SKM-1 treated with dmso at 0.1 percent for 144 hours (cell line): ENCODE measurements around the gene LHCGR.

ENCODE experiments used
- DNase-seq: peaks from one replicate; lab custom pipeline; 2025; ENCODE audit not compliant: unreplicated experiment; lab: John Stamatoyannopoulos, UW

The LHCGR gene

DNA sequence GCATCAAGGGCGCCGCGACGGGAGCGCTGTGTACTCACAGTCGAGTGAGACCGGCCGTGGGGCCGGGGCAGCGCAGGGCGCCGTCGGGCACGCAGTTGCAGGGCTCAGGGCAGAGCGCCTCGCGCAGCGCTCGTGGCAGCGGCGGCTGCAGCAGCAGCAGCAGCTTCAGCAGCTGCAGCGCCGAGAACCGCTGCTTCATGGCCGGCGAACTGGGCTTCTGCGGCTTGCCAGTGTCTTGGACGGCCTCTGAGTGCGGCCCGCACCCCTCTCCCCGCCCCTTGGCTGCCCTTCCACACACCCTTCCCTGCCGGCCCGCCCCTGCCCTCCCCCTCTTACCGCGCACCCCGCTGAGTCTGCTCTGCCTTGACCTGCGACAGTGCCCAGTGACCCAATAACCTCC is at the start of gene LHCGR:
Gene LHCGR, minus strand, starts transcription at position 252 of the 400 bp plus-strand sequence. Its CDS starts 53 bp downstream, at position 199.
- no peak for DNase-seq

DNA sequence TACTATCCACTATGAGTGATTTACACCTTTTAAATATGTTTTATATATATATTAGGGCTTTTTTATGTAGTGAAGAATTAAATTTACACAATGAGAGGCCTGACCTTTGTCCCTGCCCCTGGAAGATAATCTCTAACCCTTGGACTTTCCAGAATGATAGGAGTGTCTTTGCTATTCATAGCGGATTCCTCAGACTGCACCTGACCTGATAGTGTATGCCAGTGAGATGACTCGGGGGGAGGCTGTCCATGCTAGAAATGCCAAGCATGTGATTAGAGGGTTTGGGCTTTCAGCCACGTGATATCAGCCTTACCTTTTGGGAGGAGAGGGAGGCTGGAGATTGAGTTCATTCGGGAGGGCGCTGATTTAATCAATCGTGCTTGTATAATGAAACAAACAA is 44.1 kb upstream of the LHCGR start:
- DNase-seq, result no peak

- no peak for DNase-seq
Measured at GRCh38 chr2:48795065-48795464, 39.5 kb upstream of the LHCGR start.

DNA sequence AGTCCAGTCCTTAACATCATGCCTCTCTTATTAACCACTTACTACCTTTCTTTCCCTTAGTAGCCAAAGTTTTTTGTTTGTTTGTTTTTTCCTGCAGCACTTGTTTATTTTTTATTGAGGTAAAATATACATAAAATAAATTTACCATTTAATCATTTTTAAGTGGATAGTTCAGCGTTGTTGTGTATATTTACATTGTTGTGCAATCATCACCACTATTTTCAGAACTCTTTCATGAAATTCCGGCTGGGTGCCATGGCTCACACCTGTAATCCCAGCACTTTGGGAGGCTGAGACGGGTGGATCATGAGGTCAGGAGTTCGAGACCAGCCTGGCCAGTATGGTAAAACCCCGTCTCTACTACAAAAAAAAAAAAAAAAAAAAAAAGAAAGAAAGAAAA is 38.1 kb upstream of the LHCGR start:
- no peak for DNase-seq

GRCh38 chr2:48792030-48792429 is 36.5 kb upstream of the LHCGR start:
- no peak for DNase-seq

DNA sequence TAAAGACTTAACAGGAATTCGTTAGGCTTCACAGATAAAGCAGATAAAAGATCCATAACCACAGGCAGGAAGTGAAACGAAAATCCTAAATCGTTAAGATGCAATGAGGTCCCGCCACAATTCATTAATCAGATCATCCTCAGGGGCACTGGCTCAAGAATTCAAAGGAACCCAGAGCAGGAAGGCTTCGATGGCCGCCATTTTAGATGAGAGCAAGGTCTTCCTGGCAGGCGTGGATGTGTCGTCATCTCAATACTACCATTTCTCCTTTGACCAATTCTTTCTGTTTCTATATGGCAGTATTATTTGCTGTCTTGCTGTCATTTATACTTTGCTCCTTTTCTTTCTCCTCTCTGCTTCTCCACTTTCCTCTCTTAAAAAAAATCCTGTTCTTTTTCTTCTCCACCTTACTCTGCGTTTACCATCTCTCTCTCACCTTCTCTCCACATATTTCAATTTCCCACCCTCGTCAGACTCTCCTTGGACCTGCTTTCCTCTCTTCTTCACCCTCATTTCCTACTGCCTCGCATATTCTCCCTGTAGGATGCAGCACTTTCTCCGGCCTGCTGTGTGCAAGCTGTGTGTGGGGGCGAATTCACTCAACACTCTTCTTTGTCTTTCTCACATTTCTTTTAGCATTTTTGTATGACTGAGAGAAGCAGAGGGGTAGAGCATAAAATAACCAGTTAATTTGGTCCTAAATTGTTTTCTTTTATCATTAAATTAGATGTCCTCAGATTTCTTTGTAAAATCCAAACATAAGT is 35.1 kb upstream of the LHCGR start:
- DNase-seq, result no peak

GRCh38 chr2:48787580-48787979 is 32.1 kb upstream of the LHCGR start:
- no peak for DNase-seq

GRCh38 chr2:48781366-48781765 is 25.8 kb upstream of the LHCGR start:
- no peak for DNase-seq

GRCh38 chr2:48779019-48779716 is 23.6 kb upstream of the LHCGR start:
- DNase-seq, result no peak

- DNase-seq, result no peak
Measured at GRCh38 chr2:48774251-48774650, 18.7 kb upstream of the LHCGR start.

GRCh38 chr2:48771241-48772014 is 15.9 kb upstream of the LHCGR start:
- DNase-seq, result no peak

DNA sequence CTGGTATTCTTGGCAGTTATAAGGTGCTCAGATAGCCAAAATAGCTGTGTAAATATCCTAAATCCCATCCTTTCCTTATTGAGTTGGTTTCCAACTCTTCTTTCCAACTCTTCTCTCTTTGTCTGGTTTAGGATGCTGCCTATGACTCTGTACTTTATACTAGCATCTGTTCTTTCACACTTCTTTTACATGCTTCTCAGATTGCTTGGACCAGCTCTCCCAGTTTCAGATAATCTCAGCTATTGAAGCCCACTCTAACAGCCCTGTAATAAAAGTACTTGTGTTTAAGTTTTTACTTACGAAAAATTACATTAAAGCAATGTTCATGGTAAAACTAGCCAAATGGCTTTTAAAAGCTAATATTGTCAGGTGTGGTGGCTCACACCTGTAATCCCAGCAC is 14.7 kb upstream of the LHCGR start:
- DNase-seq, result no peak

- peak; percentile 63 for DNase-seq
Measured at GRCh38 chr2:48768669-48769068, 13.1 kb upstream of the LHCGR start.

- DNase-seq, result no peak
Measured at GRCh38 chr2:48767330-48767729, 11.8 kb upstream of the LHCGR start.

DNA sequence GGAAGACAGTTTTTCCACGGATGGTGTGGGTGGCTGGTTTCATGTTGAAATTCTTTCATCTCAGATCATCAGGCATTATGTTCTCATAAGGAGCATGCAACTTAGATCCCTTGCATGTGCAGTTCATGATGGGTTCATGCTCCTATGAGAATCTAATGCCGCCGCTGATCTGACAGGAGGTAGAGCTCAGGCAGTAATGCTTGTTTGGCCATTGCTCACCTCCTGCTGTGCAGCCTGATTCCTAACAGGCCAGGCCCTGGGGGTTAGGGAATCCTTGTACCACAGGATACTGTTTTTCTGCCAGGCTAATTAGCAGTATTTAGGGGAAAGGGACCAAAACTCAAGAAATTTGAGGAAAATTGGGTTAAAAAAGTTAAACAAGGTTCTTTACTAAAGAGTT is 5.3 kb upstream of the LHCGR start:
- no peak for DNase-seq

DNA sequence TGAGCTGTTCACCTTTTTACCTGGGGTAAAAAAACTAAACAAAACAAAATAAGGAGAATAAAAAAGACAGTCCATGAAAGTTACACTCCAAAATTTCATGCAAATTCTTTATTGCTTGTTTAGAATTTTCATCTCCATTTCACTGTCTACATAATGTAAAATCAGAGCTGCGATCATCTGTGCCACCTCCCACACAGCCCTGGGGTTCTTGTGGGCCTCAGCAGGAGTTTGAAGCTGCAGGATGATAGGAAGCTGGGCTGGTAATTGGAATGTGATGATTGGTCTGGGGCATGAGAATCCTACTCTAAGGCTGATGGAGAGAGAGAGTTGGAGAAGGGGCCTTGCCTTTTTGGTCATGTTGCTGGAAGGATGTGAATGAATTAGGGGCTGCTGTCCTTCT is 4.2 kb upstream of the LHCGR start:
- DNase-seq, result no peak

GRCh38 chr2:48756289-48756688 is 765 bp upstream of the LHCGR start:
- DNase-seq, result no peak

DNA sequence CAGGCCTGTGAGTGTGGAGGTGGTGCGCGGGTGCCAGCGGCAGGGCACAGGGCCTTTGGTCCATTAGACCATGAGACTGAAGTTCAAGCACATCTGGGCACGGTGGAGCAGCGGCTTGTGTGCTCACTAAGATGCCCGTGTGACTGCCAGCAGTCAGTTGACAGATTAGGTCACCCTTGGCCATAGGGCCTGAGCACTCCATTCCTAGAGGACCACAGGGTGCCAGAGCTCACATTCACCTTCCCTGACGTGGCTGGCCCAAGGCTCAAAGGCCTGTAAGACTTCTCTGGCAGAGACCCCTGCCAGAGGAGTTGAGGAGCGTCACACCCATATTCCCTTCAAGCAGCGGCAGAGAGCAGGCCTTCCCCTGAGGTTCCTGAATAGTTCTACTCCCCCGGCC is 650 bp downstream of the LHCGR start:
- DNase-seq, result no peak

DNA sequence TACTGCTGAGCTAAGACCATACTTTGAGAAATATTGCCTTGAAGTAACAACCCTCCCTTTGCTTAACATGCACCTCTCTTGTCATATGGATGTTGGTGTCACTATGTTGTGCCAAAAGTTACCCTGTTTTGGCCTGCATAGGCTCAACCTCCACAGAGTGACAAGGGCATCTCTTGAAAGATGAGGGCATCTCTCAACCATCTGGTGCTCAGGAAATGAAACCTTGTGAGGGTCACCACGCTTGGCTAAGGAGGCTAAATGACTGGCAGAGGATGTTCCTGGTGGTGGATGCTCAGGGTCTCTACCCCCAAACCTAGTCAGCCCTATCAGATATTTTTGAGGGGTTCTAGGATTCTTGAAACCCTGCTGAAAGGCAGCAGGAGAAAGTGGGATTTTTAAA is 2.3 kb downstream of the LHCGR start:
- no peak for DNase-seq

GRCh38 chr2:48750128-48750739 is 5.3 kb downstream of the LHCGR start:
- DNase-seq, result peak; percentile 2
